ENCODE data around the gene IFNK.

The IFNK gene

DNA sequence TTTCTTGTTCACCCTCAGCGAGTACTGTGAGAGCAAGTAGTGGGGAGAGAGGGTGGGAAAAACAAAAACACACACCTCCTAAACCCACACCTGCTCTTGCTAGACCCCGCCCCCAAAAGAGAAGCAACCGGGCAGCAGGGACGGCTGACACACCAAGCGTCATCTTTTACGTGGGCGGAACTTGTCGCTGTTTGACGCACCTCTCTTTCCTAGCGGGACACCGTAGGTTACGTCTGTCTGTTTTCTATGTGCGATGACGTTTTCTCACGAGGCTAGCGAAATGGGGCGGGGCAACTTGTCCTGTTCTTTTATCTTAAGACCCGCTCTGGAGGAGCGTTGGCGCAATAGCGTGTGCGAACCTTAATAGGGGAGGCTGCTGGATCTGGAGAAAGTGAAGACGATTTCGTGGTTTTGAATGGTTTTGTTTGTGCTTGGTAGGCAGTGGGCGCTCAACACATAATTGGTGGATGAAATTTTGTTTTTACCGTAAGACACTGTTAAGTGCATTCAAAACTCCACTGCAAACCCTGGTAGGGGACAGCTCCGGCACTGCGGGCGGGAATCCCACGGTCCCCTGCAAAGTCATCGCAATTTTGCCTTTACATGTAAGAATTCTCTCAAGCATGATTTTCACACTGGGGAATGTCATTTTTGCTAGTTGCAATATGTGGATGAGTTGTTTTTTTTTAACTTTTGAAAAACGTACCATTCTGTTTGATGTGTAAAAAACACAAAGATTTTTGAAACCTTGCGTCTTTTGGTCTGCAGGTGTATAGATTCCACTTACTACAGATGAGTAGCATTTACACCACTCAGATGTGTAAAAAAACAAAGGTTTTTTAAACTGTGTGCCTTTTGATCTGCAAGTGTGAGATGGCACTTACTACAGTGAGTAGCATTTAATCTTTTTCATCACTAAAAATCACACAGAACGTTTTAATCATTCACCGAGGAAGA lies 49.8 kb downstream of the IFNK start:
- DNase-seq: peak; percentile 86 to 89

Data from stimulated activated CD4-positive, alpha-beta T cell treated with anti-CD3 and anti-CD28 coated beads, Interleukin-2, amount 100 ng/mL, for 48 hours (primary cell).